H1 (cell line): ENCODE measurements around the gene RTKN2.

Experiments used
- GABPA ChIP-seq: IDR thresholded peaks from 2 replicates; pipeline ENCODE4 v1.6.1; 2011; ENCODE audit warnings: mild to moderate bottlenecking, low read length, moderate library complexity, borderline replicate concordance; ENCODE audit not compliant: insufficient read depth
- SIRT6 ChIP-seq: IDR thresholded peaks from one replicate; pipeline ENCODE4 v1.7.1; 2012; ENCODE audit warnings: low read length, inconsistent platforms
- TAF7 ChIP-seq: optimal IDR thresholded peaks from 2 replicates; pipeline ENCODE3; 2011; ENCODE audit warnings: low read depth, mild to moderate bottlenecking, inconsistent platforms, low read length, moderate library complexity, borderline replicate concordance
- TF ChIP-seq, protein P1 (sequence below), 3 experiments: IDR thresholded peaks; 1 replicate in 2 of 3; 2 replicates in 1 of 3; pipeline versions ENCODE4 v1.5.1 to v1.6.1; 2011; ENCODE audit warnings: low read length in 3 of 3, mild to moderate bottlenecking in 3 of 3, inconsistent platforms in 2 of 3, low read depth in 1 of 3, moderate library complexity in 1 of 3; ENCODE audit not compliant: insufficient read depth in 1 of 3; ENCODE audit errors: control extremely low read depth in 1 of 3
- TF ChIP-seq, protein P2 (sequence below): IDR thresholded peaks from 2 replicates; pipeline ENCODE4 v1.6.1; 2012; ENCODE audit warnings: inconsistent platforms

DNA sequence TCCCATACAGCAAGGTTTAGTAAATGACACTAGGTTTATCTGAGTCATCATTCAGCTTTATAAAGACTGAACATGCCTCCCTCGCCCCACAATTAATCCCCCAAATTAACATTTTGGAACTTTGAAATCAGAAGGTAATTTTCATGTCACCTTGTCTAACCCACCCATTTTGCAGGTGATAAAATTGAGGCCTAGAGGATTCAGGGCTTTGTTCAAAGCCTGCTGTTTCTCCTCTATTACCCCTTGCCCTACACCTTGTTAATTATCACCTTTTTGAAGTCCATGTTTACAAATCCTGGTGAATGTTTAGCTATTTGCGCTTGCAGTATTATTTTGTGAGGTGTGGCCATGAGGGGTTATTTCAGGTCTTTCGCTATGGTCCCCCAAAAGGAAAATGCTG is 120.5 kb downstream of the RTKN2 start:
- TF ChIP-seq GABPA (no peak), SIRT6 (no peak), TAF7 (no peak)
- TF ChIP-seq, protein P1, sequence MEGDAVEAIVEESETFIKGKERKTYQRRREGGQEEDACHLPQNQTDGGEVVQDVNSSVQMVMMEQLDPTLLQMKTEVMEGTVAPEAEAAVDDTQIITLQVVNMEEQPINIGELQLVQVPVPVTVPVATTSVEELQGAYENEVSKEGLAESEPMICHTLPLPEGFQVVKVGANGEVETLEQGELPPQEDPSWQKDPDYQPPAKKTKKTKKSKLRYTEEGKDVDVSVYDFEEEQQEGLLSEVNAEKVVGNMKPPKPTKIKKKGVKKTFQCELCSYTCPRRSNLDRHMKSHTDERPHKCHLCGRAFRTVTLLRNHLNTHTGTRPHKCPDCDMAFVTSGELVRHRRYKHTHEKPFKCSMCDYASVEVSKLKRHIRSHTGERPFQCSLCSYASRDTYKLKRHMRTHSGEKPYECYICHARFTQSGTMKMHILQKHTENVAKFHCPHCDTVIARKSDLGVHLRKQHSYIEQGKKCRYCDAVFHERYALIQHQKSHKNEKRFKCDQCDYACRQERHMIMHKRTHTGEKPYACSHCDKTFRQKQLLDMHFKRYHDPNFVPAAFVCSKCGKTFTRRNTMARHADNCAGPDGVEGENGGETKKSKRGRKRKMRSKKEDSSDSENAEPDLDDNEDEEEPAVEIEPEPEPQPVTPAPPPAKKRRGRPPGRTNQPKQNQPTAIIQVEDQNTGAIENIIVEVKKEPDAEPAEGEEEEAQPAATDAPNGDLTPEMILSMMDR (IDR thresholded peaks at IDR 0.05; ENCODE audit: control extremely low read depth in 1 of 3, insufficient read depth in 1 of 3, low read depth in 1 of 3, low read length in 3 of 3): no peak
- TF ChIP-seq, protein P2, sequence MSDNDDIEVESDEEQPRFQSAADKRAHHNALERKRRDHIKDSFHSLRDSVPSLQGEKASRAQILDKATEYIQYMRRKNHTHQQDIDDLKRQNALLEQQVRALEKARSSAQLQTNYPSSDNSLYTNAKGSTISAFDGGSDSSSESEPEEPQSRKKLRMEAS: no peak
